Nephron (organoid): ENCODE data around the gene NDUFA9.

Experiments
- H3K27ac Mint-ChIP-seq, 3 experiments: 2 replicates each; pipeline ENCODE4 v1.8.0; 2020; ENCODE audit warnings: mixed read lengths in 3 of 3, mild to moderate bottlenecking in 2 of 3, moderate library complexity in 1 of 3
- H3K27me3 Mint-ChIP-seq: 2 replicates; pipeline ENCODE4 v1.8.0; 2021; ENCODE audit warnings: low read depth, mild to moderate bottlenecking, moderate library complexity, mixed read lengths
- H3K36me3 Mint-ChIP-seq: 2 replicates; pipeline ENCODE4 v1.8.0; 2020; ENCODE audit warnings: low read depth, mixed read lengths
- H3K4me1 Mint-ChIP-seq: 2 replicates; pipeline ENCODE4 v1.8.0; 2020; ENCODE audit warnings: mixed read lengths
- H3K4me3 Mint-ChIP-seq, 3 experiments: 2 replicates each; pipeline ENCODE4 v1.8.0; 2020; ENCODE audit warnings: mild to moderate bottlenecking in 3 of 3, mixed read lengths in 3 of 3, moderate library complexity in 2 of 3
- H3K9me3 Mint-ChIP-seq: 2 replicates; pipeline ENCODE4 v1.8.0; 2020; ENCODE audit warnings: mixed read lengths
- TF ChIP-seq, protein P1 (sequence below), 3 experiments: fragments of 200-600 bp; sonication (generic); IDR thresholded peaks; one replicate each; pipeline ENCODE4 v1.5.0; 2021; ENCODE audit warnings: antibody characterized with exemption in 3 of 3; ENCODE audit not compliant: unreplicated experiment in 3 of 3

The NDUFA9 gene

DNA sequence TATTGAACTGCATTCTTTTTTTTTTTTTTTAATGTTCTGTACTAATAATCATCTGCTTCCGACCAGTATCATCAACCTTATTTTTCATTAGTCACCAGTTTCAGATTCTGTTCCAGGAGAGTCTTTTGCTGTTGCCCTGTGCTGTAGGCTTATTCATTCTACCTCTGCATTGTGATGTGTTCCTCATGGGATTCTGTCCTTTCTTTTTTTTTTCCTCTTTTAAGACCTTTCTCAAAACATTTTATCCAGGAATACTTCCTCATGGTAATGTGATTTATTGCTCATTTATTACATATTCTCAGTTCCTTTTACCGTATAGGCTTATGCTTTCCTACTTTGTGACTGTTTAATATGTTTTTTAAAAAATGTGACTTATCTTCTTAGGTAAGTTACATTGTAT, 4.8 kb downstream of the NDUFA9 start:
- peaks cover 18% of the 10 kb centered on the region for H3K36me3 Mint-ChIP-seq
- no peak overlapping the region for H3K4me3 Mint-ChIP-seq
- H3K27me3 Mint-ChIP-seq: no peaks in the 10 kb centered on the region

DNA sequence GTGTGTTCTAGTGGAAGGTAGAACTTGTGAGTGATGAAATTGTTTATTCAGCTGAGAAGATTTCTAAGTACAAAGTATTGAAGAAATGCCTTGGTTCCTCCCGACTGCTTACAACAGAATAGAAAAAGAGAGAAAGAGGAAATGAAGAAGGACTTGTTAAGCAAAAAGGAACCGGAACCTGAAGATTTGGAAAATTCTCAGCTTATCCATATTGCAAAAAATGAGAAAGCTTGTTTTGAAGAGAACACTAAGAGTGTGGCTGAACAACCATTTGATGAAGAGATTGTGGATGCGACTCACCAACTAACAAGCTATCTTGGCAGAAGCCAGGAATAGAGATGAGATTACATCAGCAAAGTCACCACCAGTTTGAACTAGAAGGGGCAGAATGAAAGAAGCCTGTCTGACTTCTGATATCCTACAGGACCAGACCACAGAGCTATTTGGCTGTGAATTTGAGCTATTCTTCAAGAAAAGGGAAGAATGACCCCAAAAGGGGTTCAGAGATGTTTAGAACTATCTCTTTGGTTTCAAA, 15.1 kb downstream of the NDUFA9 start:
- no peaks in the 10 kb centered on the region for H3K27me3 Mint-ChIP-seq
- H3K9me3 Mint-ChIP-seq: peaks cover 5% of the 10 kb centered on the region
- no peak overlapping the region for H3K27ac Mint-ChIP-seq
- H3K4me3 Mint-ChIP-seq: no peak overlapping the region
- TF ChIP-seq, protein P1, sequence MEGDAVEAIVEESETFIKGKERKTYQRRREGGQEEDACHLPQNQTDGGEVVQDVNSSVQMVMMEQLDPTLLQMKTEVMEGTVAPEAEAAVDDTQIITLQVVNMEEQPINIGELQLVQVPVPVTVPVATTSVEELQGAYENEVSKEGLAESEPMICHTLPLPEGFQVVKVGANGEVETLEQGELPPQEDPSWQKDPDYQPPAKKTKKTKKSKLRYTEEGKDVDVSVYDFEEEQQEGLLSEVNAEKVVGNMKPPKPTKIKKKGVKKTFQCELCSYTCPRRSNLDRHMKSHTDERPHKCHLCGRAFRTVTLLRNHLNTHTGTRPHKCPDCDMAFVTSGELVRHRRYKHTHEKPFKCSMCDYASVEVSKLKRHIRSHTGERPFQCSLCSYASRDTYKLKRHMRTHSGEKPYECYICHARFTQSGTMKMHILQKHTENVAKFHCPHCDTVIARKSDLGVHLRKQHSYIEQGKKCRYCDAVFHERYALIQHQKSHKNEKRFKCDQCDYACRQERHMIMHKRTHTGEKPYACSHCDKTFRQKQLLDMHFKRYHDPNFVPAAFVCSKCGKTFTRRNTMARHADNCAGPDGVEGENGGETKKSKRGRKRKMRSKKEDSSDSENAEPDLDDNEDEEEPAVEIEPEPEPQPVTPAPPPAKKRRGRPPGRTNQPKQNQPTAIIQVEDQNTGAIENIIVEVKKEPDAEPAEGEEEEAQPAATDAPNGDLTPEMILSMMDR (IDR thresholded peaks at IDR 0.05; ENCODE audit: unreplicated experiment in 3 of 3): no peak
- no peaks in the 10 kb centered on the region for H3K4me1 Mint-ChIP-seq
- peaks cover 54% of the 10 kb centered on the region for H3K36me3 Mint-ChIP-seq

More for the DNA sequence above, 4.8 kb downstream of the NDUFA9 start:
- Mint-ChIP-seq H3K9me3 (no peaks in the 10 kb centered on the region), H3K4me1 (peaks cover 33% of the 10 kb centered on the region), H3K27ac (no peak overlapping the region)
- TF ChIP-seq, protein P1 (IDR thresholded peaks at IDR 0.05; ENCODE audit: unreplicated experiment in 3 of 3): no peak

DNA sequence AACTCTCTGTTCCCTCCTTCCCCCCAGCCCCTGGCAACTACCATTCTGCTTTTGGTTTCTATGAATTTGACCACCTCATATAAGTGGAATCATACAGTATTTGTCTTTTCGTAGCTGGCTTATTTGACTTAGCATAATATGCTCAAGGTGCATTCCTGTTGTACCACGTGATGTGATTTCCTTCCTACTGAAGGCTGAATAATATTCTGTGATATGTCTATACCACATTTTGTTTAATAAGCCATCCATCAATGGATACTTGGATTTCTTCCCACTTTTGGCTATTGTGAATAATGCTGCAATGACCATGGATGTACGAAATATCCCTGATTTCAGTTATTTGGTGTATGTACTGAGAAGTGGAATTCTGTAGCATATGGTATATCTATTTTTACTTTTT, 16.3 kb downstream of the NDUFA9 start:
- H3K9me3 Mint-ChIP-seq: peaks cover 5% of the 10 kb centered on the region
- H3K27ac Mint-ChIP-seq: no peak overlapping the region
- TF ChIP-seq, protein P1 (IDR thresholded peaks at IDR 0.05; ENCODE audit: unreplicated experiment in 3 of 3): no peak
- H3K4me3 Mint-ChIP-seq: no peak overlapping the region
- H3K36me3 Mint-ChIP-seq: peaks cover 66% of the 10 kb centered on the region
- H3K27me3 Mint-ChIP-seq: no peaks in the 10 kb centered on the region
- no peaks in the 10 kb centered on the region for H3K4me1 Mint-ChIP-seq

DNA sequence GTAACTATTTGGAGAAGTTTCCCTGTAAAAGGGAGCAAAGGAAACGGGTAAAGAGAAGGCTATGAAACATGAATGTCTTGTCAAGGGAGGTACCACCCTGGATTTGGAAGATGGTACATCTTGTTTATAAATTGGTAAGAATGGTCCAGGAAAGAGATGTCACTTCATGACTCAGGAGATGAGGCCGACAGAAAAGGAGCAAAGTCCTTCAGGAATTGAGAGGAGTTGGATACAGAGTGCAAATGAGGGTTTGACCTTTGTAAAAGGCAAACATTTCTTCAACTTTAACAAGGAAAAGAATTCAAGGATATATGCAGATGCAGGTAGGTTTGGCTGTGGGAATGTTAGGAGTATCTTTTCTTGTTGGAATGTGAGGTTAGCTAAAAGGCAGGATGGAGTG, 30.8 kb downstream of the NDUFA9 start:
- H3K27me3 Mint-ChIP-seq: no peaks in the 10 kb centered on the region
- no peaks in the 10 kb centered on the region for H3K4me1 Mint-ChIP-seq
- peaks cover 44% of the 10 kb centered on the region for H3K36me3 Mint-ChIP-seq
- no peak overlapping the region for H3K4me3 Mint-ChIP-seq
- H3K9me3 Mint-ChIP-seq: peaks cover 15% of the 10 kb centered on the region
- H3K27ac Mint-ChIP-seq: no peak overlapping the region
- TF ChIP-seq, protein P1 (IDR thresholded peaks at IDR 0.05; ENCODE audit: unreplicated experiment in 3 of 3): no peak

DNA sequence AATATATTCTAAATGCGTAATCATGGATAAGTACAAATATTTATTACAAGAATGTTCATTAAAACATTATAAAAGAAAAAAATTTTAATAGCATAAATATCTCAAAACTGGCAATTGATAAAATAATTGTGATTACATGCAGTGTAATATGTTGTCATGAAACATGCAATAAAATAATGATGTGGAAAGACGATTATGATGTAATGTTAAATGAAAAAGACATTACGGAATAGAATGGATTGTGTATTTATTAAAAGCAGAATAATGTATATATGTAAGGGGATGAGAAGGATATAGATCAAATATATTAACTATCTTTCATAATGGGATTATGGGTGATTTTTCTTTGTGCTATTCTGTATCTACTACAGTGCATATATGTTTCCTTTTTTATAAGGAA, 32.8 kb downstream of the NDUFA9 start:
- Mint-ChIP-seq H3K4me3 (no peak overlapping the region), H3K9me3 (no peaks in the 10 kb centered on the region), H3K4me1 (no peaks in the 10 kb centered on the region), H3K36me3 (peaks cover 47% of the 10 kb centered on the region), H3K27ac (no peak overlapping the region), H3K27me3 (no peaks in the 10 kb centered on the region)
- TF ChIP-seq, protein P1 (IDR thresholded peaks at IDR 0.05; ENCODE audit: unreplicated experiment in 3 of 3): no peak

DNA sequence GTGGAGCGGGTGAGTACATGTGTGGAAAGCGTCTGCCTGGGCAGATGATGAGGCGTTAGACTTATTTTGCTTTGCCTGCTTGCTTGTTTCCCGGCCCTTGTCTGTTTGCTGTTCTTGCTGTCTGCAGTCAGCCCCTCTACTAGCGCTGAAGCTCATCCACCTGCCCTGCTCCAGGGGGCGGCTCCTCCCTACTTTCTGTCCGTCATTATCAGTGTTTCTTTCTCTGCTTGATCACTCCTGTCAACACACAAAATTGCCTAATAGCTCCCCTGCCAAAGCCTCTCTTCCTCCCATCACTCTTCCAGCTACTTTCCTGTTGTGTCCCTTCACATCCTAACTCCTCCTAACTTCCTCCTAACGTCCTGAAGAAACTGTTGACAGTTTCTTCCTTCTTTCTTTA, 36.4 kb downstream of the NDUFA9 start:
- Mint-ChIP-seq H3K27me3 (no peaks in the 10 kb centered on the region), H3K4me3 (no peak overlapping the region), H3K9me3 (peaks cover 2% of the 10 kb centered on the region), H3K4me1 (no peaks in the 10 kb centered on the region), H3K36me3 (peaks cover 68% of the 10 kb centered on the region), H3K27ac (no peak overlapping the region)
- TF ChIP-seq, protein P1 (IDR thresholded peaks at IDR 0.05; ENCODE audit: unreplicated experiment in 3 of 3): no peak
